Kidney (tissue), 14 donors: ENCODE results near the gene EEA1. TPM values are rescaled to one million over a fixed set of nuclear protein-coding genes. Genes with fewer than 3 reads are reported as not detected.

Source experiments
- DNase-seq, 5 donors: peaks; one replicate each; pipeline ENCODE4 v3.0.0-alpha.2; 2013 to 2020
- FAIRE-seq: peaks from 2 replicates; lab custom pipeline; 2012; peaks lifted over from hg19 to GRCh38; lab: Jason Lieb, UNC
- H3K27ac ChIP-seq, 2 donors: one replicate each; pipeline ENCODE4 v1.7.0; 2013; ENCODE audit warnings: low read depth in 2 of 2, low read length in 2 of 2, inconsistent platforms in 1 of 2
- H3K27me3 ChIP-seq: one replicate; pipeline ENCODE4 v1.7.1; 2013; ENCODE audit warnings: low read length, inconsistent platforms; ENCODE audit not compliant: control insufficient read depth, insufficient read depth
- H3K36me3 ChIP-seq, 3 donors: one replicate each; pipeline versions ENCODE4 v1.7.0 to v1.7.1; 2013; ENCODE audit warnings: low read length in 3 of 3, control low read depth in 1 of 3, inconsistent platforms in 1 of 3; ENCODE audit not compliant: insufficient read depth in 3 of 3, control insufficient read depth in 2 of 3
- H3K4me1 ChIP-seq, 3 donors: one replicate each; pipeline versions ENCODE4 v1.7.0 to v1.7.1; 2013; ENCODE audit warnings: low read length in 3 of 3, inconsistent platforms in 1 of 3, low read depth in 1 of 3; ENCODE audit not compliant: control insufficient read depth in 2 of 3, insufficient read depth in 2 of 3
- H3K4me3 ChIP-seq, 3 donors: one replicate each; pipeline versions ENCODE4 v1.7.0 to v1.8.1; 2013; ENCODE audit warnings: low read length in 3 of 3, control low read depth in 1 of 3, inconsistent platforms in 1 of 3
- H3K9ac ChIP-seq, 3 donors: one replicate each; pipeline versions ENCODE4 v1.7.0 to v1.7.1; 2013; ENCODE audit warnings: low read length in 3 of 3, control low read depth in 1 of 3, inconsistent platforms in 1 of 3
- H3K9me3 ChIP-seq, 3 donors: one replicate each; pipeline versions ENCODE4 v1.7.0 to v1.7.1; 2013; ENCODE audit warnings: low read length in 3 of 3, control low read depth in 1 of 3, inconsistent platforms in 1 of 3; ENCODE audit not compliant: control insufficient read depth in 2 of 3, insufficient read depth in 1 of 3
- intact Hi-C: fragments of 100-400 bp; cut with DNase I; formaldehyde crosslinking; loops from one replicate; pipeline ENCODE4 v1.11.1; 2022
- polyA plus RNA-seq: library from polyadenylated mRNA; stranded (reverse); fragments of 350-450 nt; fragmentation: Illumina TruSeq; extraction: RNeasy Lipid Tissue Mini Kit (QIAGEN cat#74804); gene quantifications from one replicate; pipeline ENCODE4 v1.2.3, GENCODE V29; 2014; ENCODE audit warnings: low read depth, low replicate concordance; ENCODE audit not compliant: insufficient read depth
- total RNA-seq: library from RNA; stranded (reverse); fragmentation: NEBNext Ultra II Directional; extraction: Animal tissue kit (Norgen Biotek cat#: 25700); gene quantifications from one replicate; pipeline ENCODE4 v1.2.1, GENCODE V29; 2021
- TF ChIP-seq, protein P1 (sequence below): IDR thresholded peaks from 3 replicates; pipeline ENCODE4 v1.5.1; 2012; ENCODE audit warnings: mild to moderate bottlenecking, moderate library complexity, borderline replicate concordance; ENCODE audit not compliant: insufficient read depth; ENCODE audit errors: extremely low read depth
- donor health status: control.
- donor health status: control.
- donor health status: control.
- donor health status: control.
- donor health status: control.
- donor health status: DM: yes; HTN: yes; CAD: no.
- donor health status: Normal renal cell carcinoma (clear cell type).

The EEA1 gene
- total and polyA plus RNA-seq, 2 donors from 2014 or later = 2.5 to 30.2 TPM

DNA sequence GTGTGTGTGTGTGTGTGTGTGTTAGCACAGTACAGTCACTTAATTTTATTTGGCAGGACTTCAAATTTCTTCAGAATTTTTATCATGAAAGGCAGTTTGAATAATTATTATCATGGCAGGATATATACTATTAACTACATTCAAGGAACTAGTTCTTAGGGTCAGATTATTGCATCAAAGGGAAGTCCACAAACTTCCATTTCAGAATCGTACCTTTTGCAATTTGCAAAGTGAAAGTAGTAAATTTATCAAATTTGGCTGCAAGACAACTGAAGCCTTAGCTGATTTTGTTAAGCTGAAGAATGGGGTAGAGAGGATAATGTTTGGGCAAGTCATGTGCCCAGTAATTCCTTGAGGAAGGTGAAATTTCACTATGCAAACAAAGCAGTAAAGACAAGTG, 158.1 kb downstream of the EEA1 start:
- TF ChIP-seq, protein P1, sequence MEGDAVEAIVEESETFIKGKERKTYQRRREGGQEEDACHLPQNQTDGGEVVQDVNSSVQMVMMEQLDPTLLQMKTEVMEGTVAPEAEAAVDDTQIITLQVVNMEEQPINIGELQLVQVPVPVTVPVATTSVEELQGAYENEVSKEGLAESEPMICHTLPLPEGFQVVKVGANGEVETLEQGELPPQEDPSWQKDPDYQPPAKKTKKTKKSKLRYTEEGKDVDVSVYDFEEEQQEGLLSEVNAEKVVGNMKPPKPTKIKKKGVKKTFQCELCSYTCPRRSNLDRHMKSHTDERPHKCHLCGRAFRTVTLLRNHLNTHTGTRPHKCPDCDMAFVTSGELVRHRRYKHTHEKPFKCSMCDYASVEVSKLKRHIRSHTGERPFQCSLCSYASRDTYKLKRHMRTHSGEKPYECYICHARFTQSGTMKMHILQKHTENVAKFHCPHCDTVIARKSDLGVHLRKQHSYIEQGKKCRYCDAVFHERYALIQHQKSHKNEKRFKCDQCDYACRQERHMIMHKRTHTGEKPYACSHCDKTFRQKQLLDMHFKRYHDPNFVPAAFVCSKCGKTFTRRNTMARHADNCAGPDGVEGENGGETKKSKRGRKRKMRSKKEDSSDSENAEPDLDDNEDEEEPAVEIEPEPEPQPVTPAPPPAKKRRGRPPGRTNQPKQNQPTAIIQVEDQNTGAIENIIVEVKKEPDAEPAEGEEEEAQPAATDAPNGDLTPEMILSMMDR = no peak
- Histone ChIP-seq H3K4me1 (no peaks in the 10 kb centered on the region), H3K27ac (no peak overlapping the region), H3K9ac (no peak overlapping the region), H3K4me3 (no peak overlapping the region), H3K9me3 (no peaks in the 10 kb centered on the region), H3K27me3 (no peaks in the 10 kb centered on the region), H3K36me3 (peaks cover 0 to 3% (median 0%) of the 10 kb centered on the region in 3 donors)
- intact Hi-C loops = no loop called here
- no peak for DNase-seq
- FAIRE-seq = no peak

DNA sequence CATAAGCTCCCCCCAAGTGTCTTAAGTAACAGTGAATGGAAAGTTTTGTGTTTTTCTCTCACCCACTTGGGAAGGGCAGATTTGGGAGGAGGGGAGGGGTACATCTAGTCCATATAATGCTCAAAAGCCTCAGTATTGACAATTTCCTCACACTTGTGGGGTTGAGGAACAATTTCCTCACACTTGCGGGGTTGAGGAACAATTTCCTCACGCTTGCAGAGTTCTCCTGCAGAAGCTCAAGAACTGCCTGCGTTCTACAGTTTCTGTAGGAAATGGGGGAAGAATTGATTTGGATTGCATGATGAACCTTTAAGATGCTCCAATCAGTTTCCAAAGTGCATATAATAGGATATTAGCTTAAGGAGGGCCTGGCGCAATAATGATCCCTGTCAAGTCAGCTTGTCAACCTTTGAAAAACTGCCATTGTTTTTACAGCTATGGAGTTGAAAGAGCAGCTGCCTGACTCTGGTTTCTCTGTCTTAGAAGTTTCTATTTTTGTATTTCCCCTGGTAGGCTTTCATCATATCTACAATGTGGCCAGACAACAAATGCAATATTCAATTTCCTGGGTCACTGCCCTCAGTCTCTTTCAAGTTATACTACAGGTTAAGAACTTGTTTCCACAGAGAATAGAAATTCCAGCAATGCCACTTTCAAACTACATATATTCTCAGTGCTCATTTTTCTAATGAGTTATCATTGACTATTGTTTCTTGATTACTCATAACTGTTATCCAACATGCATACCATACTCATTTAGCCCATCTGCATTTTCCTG, 159.8 kb downstream of the EEA1 start:
- Histone ChIP-seq H3K9me3 (no peaks in the 10 kb centered on the region), H3K27ac (no peak overlapping the region), H3K36me3 (no peaks in the 10 kb centered on the region), H3K27me3 (no peaks in the 10 kb centered on the region), H3K4me3 (no peak overlapping the region), H3K4me1 (no peaks in the 10 kb centered on the region), H3K9ac (no peak overlapping the region)
- TF ChIP-seq, protein P1 = no peak
- DNase-seq (no peak), FAIRE-seq (no peak)
- intact Hi-C loops = no loop called here

DNA sequence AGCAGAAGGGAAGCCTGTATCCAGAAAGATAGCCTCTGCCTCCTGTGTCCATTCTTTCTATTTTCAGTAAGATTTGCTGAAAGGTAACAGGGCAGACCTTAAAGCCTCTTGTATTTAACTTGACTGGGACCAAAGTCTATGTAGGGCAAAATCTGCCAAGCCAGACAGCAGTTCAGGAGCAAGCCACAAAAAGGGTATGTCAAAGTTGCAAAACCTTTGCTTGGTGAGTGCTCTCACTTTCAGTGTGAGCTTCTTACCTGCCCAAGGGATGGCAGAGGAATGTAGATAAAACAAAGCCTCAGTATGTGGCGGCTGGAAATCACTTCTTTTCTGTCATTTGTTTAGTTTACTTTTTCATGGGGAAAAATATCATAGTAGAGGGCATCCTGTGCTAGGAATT, 163.2 kb downstream of the EEA1 start:
- Histone ChIP-seq H3K27me3 (no peaks in the 10 kb centered on the region), H3K4me1 (no peaks in the 10 kb centered on the region), H3K9ac (no peak overlapping the region), H3K36me3 (no peaks in the 10 kb centered on the region), H3K4me3 (no peak overlapping the region), H3K9me3 (no peaks in the 10 kb centered on the region), H3K27ac (no peak overlapping the region)
- TF ChIP-seq, protein P1 = no peak
- intact Hi-C loops = no loop called here
- DNase-seq (no peak), FAIRE-seq (no peak)
